ENCODE measurements around the gene HSD17B8.

Gene HSD17B8

DNA sequence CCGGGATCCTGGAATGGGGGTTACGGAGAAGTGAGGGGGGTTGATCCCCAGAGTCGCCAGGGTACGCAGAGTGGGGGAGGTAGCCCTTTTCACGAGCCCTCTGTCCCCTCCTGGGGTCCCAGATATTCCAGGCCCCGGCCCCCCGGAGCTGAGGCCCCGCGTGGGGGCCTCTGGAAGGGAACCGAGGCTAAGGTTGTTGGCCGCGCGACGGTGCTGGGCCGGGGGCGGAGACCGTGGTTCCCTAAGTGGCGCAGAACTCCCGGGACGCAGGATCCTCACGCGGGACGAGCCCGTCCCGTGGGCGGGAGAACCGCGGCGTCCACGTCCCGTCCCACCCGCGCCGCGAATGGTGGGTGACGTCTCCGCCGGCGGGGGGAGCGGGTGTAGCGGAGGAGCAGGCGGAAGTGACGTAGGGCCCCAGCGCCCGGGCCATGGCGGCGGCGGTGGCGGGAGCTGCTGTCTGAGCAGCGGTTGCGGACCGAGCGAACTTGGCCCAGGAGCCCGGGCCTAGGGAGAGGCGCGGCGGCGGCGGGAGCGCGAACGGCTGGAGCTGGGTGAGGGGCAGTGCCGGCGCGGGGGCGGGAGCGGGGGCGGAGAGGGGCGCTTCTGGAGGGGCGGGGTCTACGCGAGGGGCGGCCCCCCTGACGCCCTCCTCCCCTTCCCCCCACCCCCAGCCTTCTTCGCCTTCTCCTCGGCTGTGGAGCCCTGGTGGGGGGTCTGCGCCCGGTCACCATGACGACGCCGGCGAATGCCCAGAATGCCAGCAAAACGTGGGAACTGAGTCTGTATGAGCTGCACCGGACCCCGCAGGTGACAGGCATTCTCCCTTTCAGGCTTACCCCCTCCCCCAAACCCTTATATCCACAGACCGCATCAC lies 3.9 kb downstream of the HSD17B8 start, which contains the start of gene RING1:
TSS of gene RING1 (plus strand) at position 410 of the 877 bp plus-strand sequence. CDS start at position 733, 323 bp downstream.
- H3K27me3 ChIP-seq (ENCODE audit: control insufficient read depth, low read length): peaks cover 6% of the 10 kb centered on the region

DNA sequence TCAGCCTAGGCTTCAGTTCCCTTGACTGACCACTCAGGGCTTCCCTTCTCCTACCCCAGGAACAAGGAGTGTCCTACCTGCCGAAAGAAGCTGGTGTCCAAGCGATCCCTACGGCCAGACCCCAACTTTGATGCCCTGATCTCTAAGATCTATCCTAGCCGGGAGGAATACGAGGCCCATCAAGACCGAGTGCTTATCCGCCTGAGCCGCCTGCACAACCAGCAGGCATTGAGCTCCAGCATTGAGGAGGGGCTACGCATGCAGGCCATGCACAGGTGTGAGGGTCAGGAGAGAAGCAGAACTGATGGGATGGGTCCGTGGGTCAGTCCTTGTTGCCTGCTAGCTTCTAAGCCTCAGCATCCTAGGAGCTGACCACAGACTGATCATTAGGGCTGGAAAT lies 5.4 kb downstream of the HSD17B8 start:
- Histone ChIP-seq H3K27me3 (ENCODE audit: control insufficient read depth, low read length) (peaks cover 21% of the 10 kb centered on the region), H3K4me2 (ENCODE audit: low read length) (no peak overlapping the region), H3K27ac (ENCODE audit: low read depth, low read length) (no peak overlapping the region), H3K79me2 (ENCODE audit: control insufficient read depth, low read length) (peaks cover 13% of the 10 kb centered on the region), H3K36me3 (ENCODE audit: control insufficient read depth, low read length) (peaks cover 11% of the 10 kb centered on the region), H3K4me1 (ENCODE audit: control insufficient read depth, low read length) (peaks cover 41% of the 10 kb centered on the region), H3K9me2 (replicated peaks; ENCODE audit: control insufficient read depth, low read length) (no peaks in the 10 kb centered on the region), H4K20me1 (ENCODE audit: control insufficient read depth, insufficient read depth, low read depth, low read length) (no peaks in the 10 kb centered on the region; the same call in 1 of the 2 replicates), H3K4me3 (ENCODE audit: low read length) (no peak overlapping the region), H3K9me3 (ENCODE audit: control insufficient read depth, insufficient read depth, low read length) (no peaks in the 10 kb centered on the region), H3F3A (ENCODE audit: control insufficient read depth, insufficient read depth) (peaks cover 21% of the 10 kb centered on the region)
- TF ChIP-seq, protein P1, sequence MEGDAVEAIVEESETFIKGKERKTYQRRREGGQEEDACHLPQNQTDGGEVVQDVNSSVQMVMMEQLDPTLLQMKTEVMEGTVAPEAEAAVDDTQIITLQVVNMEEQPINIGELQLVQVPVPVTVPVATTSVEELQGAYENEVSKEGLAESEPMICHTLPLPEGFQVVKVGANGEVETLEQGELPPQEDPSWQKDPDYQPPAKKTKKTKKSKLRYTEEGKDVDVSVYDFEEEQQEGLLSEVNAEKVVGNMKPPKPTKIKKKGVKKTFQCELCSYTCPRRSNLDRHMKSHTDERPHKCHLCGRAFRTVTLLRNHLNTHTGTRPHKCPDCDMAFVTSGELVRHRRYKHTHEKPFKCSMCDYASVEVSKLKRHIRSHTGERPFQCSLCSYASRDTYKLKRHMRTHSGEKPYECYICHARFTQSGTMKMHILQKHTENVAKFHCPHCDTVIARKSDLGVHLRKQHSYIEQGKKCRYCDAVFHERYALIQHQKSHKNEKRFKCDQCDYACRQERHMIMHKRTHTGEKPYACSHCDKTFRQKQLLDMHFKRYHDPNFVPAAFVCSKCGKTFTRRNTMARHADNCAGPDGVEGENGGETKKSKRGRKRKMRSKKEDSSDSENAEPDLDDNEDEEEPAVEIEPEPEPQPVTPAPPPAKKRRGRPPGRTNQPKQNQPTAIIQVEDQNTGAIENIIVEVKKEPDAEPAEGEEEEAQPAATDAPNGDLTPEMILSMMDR (IDR thresholded peaks at IDR 0.05; ENCODE audit: low read depth, low read length, poor library complexity, severe bottlenecking): no peak
- no peak for TF ChIP-seq EZH2phosphoT487 (IDR thresholded peaks at IDR 0.05; ENCODE audit: borderline replicate concordance, low read length)

More for the DNA sequence above, 3.9 kb downstream of the HSD17B8 start, which contains the start of gene RING1:
- Histone ChIP-seq H4K20me1 (ENCODE audit: control insufficient read depth, insufficient read depth, low read depth, low read length) (no peaks in the 10 kb centered on the region; the same call in 1 of the 2 replicates), H3K9me2 (replicated peaks; ENCODE audit: control insufficient read depth, low read length) (no peaks in the 10 kb centered on the region), H3K79me2 (ENCODE audit: control insufficient read depth, low read length) (peaks cover 17% of the 10 kb centered on the region), H3F3A (ENCODE audit: control insufficient read depth, insufficient read depth) (peaks cover 24% of the 10 kb centered on the region), H3K4me1 (ENCODE audit: control insufficient read depth, low read length) (peaks cover 46% of the 10 kb centered on the region), H3K9me3 (ENCODE audit: control insufficient read depth, insufficient read depth, low read length) (no peaks in the 10 kb centered on the region), H3K4me3 (ENCODE audit: low read length) (peak within 1 kb of the TSS; percentile 94), H3K27ac (ENCODE audit: low read depth, low read length) (peak within 1 kb of the TSS; percentile 64), H3K4me2 (ENCODE audit: low read length) (peak within 1 kb of the TSS; percentile 99), H3K36me3 (ENCODE audit: control insufficient read depth, low read length) (peaks cover 19% of the 10 kb centered on the region)
- no peak for TF ChIP-seq EZH2phosphoT487 (IDR thresholded peaks at IDR 0.05; ENCODE audit: borderline replicate concordance, low read length)
- TF ChIP-seq, protein P1 (IDR thresholded peaks at IDR 0.05; ENCODE audit: low read depth, low read length, poor library complexity, severe bottlenecking): no peak

DNA sequence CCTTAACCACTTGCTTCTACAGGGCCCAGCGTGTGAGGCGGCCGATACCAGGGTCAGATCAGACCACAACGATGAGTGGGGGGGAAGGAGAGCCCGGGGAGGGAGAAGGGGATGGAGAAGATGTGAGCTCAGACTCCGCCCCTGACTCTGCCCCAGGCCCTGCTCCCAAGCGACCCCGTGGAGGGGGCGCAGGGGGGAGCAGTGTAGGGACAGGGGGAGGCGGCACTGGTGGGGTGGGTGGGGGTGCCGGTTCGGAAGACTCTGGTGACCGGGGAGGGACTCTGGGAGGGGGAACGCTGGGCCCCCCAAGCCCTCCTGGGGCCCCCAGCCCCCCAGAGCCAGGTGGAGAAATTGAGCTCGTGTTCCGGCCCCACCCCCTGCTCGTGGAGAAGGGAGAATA lies 6.7 kb downstream of the HSD17B8 start:
- peaks cover 12% of the 10 kb centered on the region for H3K79me2 ChIP-seq (ENCODE audit: control insufficient read depth, low read length)
- H3F3A ChIP-seq (ENCODE audit: control insufficient read depth, insufficient read depth): peaks cover 13% of the 10 kb centered on the region
- peaks cover 32% of the 10 kb centered on the region for H3K4me1 ChIP-seq (ENCODE audit: control insufficient read depth, low read length)
- no peaks in the 10 kb centered on the region for H3K9me2 ChIP-seq (replicated peaks; ENCODE audit: control insufficient read depth, low read length)
- H3K27me3 ChIP-seq (ENCODE audit: control insufficient read depth, low read length): peaks cover 21% of the 10 kb centered on the region
- no peak for TF ChIP-seq EZH2phosphoT487 (IDR thresholded peaks at IDR 0.05; ENCODE audit: borderline replicate concordance, low read length)
- TF ChIP-seq, protein P1 (IDR thresholded peaks at IDR 0.05; ENCODE audit: low read depth, low read length, poor library complexity, severe bottlenecking): no peak
- H3K36me3 ChIP-seq (ENCODE audit: control insufficient read depth, low read length): peaks cover 11% of the 10 kb centered on the region
- H4K20me1 ChIP-seq (ENCODE audit: control insufficient read depth, insufficient read depth, low read depth, low read length): no peaks in the 10 kb centered on the region; the same call in 1 of the 2 replicates
- no peak overlapping the region for H3K27ac ChIP-seq (ENCODE audit: low read depth, low read length)
- H3K4me3 ChIP-seq (ENCODE audit: low read length): no peak overlapping the region
- H3K9me3 ChIP-seq (ENCODE audit: control insufficient read depth, insufficient read depth, low read length): no peaks in the 10 kb centered on the region
- H3K4me2 ChIP-seq (ENCODE audit: low read length): no peak overlapping the region

Data from DOHH2 (cell line).